Adipocyte (in vitro differentiated cells): ENCODE results near the gene SYNRG.

Experiments used
- DNase-seq: peaks from one replicate; pipeline ENCODE4 v3.0.0-alpha.2; 2015; ENCODE audit warnings: low read depth
- H3K27me3 ChIP-seq: replicated peaks from 2 replicates; pipeline ENCODE4 v1.7.0; 2013; ENCODE audit warnings: mild to moderate bottlenecking, low read length, moderate library complexity; ENCODE audit not compliant: control insufficient read depth, insufficient read depth
- H3K36me3 ChIP-seq: 2 replicates; pipeline ENCODE4 v1.7.0; 2013; ENCODE audit warnings: low read length, mild to moderate bottlenecking, moderate library complexity; ENCODE audit not compliant: control insufficient read depth, insufficient read depth, severe bottlenecking
- H3K4me1 ChIP-seq: 2 replicates; pipeline ENCODE4 v1.7.0; 2013; ENCODE audit warnings: mild to moderate bottlenecking, low read length, moderate library complexity; ENCODE audit not compliant: control insufficient read depth, insufficient read depth
- H3K4me3 ChIP-seq: 2 replicates; pipeline ENCODE4 v1.7.0; 2013; ENCODE audit warnings: mild to moderate bottlenecking, low read length, moderate library complexity
- H3K9ac ChIP-seq: 2 replicates; pipeline ENCODE4 v1.7.0; 2013; ENCODE audit warnings: mild to moderate bottlenecking, low read length, moderate library complexity
- H3K9me3 ChIP-seq: 2 replicates; pipeline ENCODE4 v1.7.0; 2013; ENCODE audit warnings: mild to moderate bottlenecking, low read length, moderate library complexity; ENCODE audit not compliant: control insufficient read depth

Gene SYNRG

GRCh38 chr17:37538981-37539659 is 70.1 kb downstream of the SYNRG start:
- Histone ChIP-seq H3K27me3 (no peaks in the 10 kb centered on the region), H3K4me1 (peaks cover 22% of the 10 kb centered on the region), H3K9ac (no peak overlapping the region), H3K9me3 (no peaks in the 10 kb centered on the region), H3K4me3 (no peak overlapping the region), H3K36me3 (peaks cover 80% of the 10 kb centered on the region)
- DNase-seq = no peak

GRCh38 chr17:37535906-37536305 is 73.3 kb downstream of the SYNRG start:
- no peaks in the 10 kb centered on the region for H3K9me3 ChIP-seq
- peaks cover 79% of the 10 kb centered on the region for H3K36me3 ChIP-seq
- H3K9ac ChIP-seq = no peak overlapping the region
- H3K27me3 ChIP-seq = no peaks in the 10 kb centered on the region
- no peak overlapping the region for H3K4me3 ChIP-seq
- H3K4me1 ChIP-seq = no peaks in the 10 kb centered on the region
- no peak for DNase-seq

- DNase-seq = peak; percentile 51
- H3K27me3 ChIP-seq = no peaks in the 10 kb centered on the region
- H3K4me1 ChIP-seq = no peaks in the 10 kb centered on the region
- no peak overlapping the region for H3K4me3 ChIP-seq
- H3K9me3 ChIP-seq = no peaks in the 10 kb centered on the region
- H3K36me3 ChIP-seq = peaks cover 78% of the 10 kb centered on the region
- H3K9ac ChIP-seq = no peak overlapping the region
Observed at GRCh38 chr17:37532756-37533155, 76.5 kb downstream of the SYNRG start.

DNA sequence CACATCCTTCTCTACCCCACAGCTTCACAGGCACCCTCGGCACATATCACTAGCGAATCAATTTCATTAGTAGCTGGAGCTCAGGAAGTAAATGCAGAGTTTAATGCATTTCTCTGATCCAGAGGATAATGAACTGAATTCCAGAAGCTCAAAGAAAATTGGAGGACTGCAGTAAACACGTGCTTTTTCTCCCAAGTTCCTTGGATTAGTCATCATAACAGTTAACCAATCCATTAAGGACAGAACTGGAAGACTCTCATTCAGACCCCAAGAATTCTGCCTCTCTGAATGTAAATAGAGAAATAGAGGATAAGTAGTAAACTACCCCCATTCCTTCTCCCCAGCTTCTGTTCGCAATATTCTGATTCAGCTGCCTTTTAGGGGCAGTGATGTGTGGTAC is 78.8 kb downstream of the SYNRG start:
- no peak overlapping the region for H3K4me3 ChIP-seq
- H3K9ac ChIP-seq = no peak overlapping the region
- H3K27me3 ChIP-seq = no peaks in the 10 kb centered on the region
- no peaks in the 10 kb centered on the region for H3K9me3 ChIP-seq
- H3K36me3 ChIP-seq = peaks cover 58% of the 10 kb centered on the region
- peak; percentile 3 for DNase-seq
- no peaks in the 10 kb centered on the region for H3K4me1 ChIP-seq

GRCh38 chr17:37527249-37527851 is 81.9 kb downstream of the SYNRG start:
- no peak overlapping the region for H3K4me3 ChIP-seq
- DNase-seq = peak; percentile 80
- no peak overlapping the region for H3K9ac ChIP-seq
- H3K27me3 ChIP-seq = no peaks in the 10 kb centered on the region
- no peaks in the 10 kb centered on the region for H3K4me1 ChIP-seq
- H3K36me3 ChIP-seq = peaks cover 66% of the 10 kb centered on the region
- no peaks in the 10 kb centered on the region for H3K9me3 ChIP-seq

DNA sequence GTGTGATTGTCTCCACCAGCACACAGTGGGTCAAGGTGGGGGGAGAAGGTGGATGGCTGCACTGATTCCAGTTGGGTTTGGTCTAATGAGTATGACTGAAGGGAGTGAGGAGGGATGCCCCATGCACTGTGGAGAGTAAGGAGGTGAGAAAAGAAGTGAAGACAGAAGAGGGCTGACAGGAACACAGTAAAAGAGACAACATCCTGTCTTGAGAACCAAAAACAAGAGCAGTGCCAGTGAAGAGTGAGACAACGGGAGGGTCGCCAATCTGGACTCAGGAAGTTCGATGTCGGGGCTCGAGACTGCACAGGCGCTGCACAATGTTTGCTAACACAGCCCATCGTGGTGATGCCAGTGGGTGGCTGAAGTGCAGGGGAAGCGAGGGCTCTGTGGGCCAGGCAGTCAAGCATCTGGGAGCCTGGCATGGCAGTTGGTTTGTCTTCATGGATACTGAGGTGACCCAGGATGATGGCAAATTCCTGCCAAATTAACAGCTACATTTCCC is 85.5 kb downstream of the SYNRG start:
- Histone ChIP-seq H3K4me1 (no peaks in the 10 kb centered on the region), H3K36me3 (peaks cover 51% of the 10 kb centered on the region), H3K9ac (no peak overlapping the region), H3K4me3 (no peak overlapping the region), H3K27me3 (no peaks in the 10 kb centered on the region), H3K9me3 (no peaks in the 10 kb centered on the region)
- no peak for DNase-seq

GRCh38 chr17:37521821-37522220 is 87.4 kb downstream of the SYNRG start:
- no peak overlapping the region for H3K4me3 ChIP-seq
- H3K9ac ChIP-seq = no peak overlapping the region
- no peaks in the 10 kb centered on the region for H3K9me3 ChIP-seq
- H3K36me3 ChIP-seq = peaks cover 56% of the 10 kb centered on the region
- no peak for DNase-seq
- H3K27me3 ChIP-seq = no peaks in the 10 kb centered on the region
- no peaks in the 10 kb centered on the region for H3K4me1 ChIP-seq

- H3K9me3 ChIP-seq = no peaks in the 10 kb centered on the region
- no peaks in the 10 kb centered on the region for H3K4me1 ChIP-seq
- no peaks in the 10 kb centered on the region for H3K27me3 ChIP-seq
- no peak overlapping the region for H3K4me3 ChIP-seq
- H3K36me3 ChIP-seq = peaks cover 61% of the 10 kb centered on the region
- H3K9ac ChIP-seq = no peak overlapping the region
- no peak for DNase-seq
Observed at GRCh38 chr17:37520174-37520573, 89.0 kb downstream of the SYNRG start.

GRCh38 chr17:37519251-37519985 is 89.8 kb downstream of the SYNRG start:
- H3K4me1 ChIP-seq = no peaks in the 10 kb centered on the region
- no peak overlapping the region for H3K9ac ChIP-seq
- H3K9me3 ChIP-seq = no peaks in the 10 kb centered on the region
- no peaks in the 10 kb centered on the region for H3K27me3 ChIP-seq
- no peak for DNase-seq
- H3K4me3 ChIP-seq = no peak overlapping the region
- peaks cover 63% of the 10 kb centered on the region for H3K36me3 ChIP-seq

DNA sequence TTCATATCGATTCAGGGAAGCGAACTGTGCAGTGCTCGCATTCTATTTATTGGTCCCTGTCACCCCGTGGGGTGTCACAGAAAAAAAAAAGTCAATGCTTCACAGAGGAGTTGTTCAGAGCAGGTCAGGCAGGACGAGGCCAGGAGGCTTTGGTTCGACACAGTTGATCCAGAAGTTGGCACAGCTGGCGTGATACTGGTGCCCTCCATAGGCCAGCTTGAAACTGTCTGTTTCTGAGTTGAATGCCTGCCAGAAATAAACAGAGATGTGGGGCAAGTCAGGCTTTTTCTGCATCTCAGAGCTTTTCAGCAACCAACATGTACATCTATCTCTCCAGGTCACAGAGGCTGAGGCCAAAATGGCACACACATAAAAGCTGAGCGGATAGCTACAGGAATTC is 90.4 kb downstream of the SYNRG start:
- Histone ChIP-seq H3K4me3 (no peak overlapping the region), H3K27me3 (no peaks in the 10 kb centered on the region), H3K4me1 (no peaks in the 10 kb centered on the region), H3K9me3 (no peaks in the 10 kb centered on the region), H3K9ac (no peak overlapping the region), H3K36me3 (peaks cover 63% of the 10 kb centered on the region)
- DNase-seq = peak; percentile 19

- Histone ChIP-seq H3K27me3 (no peaks in the 10 kb centered on the region), H3K9ac (no peak overlapping the region), H3K36me3 (peaks cover 64% of the 10 kb centered on the region), H3K9me3 (no peaks in the 10 kb centered on the region), H3K4me3 (no peak overlapping the region), H3K4me1 (no peaks in the 10 kb centered on the region)
- DNase-seq = no peak
Observed at GRCh38 chr17:37517881-37518280, 91.3 kb downstream of the SYNRG start.
